Measurements from ENCODE around the gene ALPK3. TPM values are rescaled to one million over a fixed set of nuclear protein-coding genes. Genes with fewer than 3 reads are reported as not detected.

The ALPK3 gene
- total RNA-seq, 1 experiment from 2014 or later, result 16.5 TPM

DNA sequence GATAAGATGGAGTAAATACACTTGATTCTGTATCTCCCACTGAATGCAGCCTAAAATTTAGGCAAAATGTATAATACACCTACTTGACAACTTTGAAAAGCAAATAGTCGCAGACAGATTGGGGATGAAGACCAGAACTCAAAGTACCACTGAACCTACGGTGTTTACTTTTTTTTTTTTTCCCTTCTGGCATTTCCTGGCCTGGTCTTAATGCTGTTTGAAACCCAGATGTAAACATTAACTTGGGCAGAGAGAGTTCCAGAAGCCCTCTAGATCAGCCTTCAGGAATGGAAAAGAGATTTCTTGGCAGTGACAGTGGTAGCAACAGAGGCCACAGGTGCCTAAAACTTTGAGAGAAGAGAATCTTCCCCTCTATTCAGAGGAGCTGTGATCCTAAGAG is 27.8 kb downstream of the ALPK3 start:
- Mint-ChIP-seq H3K4me1 (no peaks in the 10 kb centered on the region), H3K9me3 (peaks cover 14% of the 10 kb centered on the region), H3K27ac (no peak overlapping the region), H3K4me3 (no peak overlapping the region), H3K36me3 (peaks cover 18% of the 10 kb centered on the region), H3K27me3 (ENCODE audit: low read depth) (no peaks in the 10 kb centered on the region)
- TF ChIP-seq IRF2 (CRISPR knock-in tag; IDR thresholded peaks at IDR 0.05; ENCODE audit: borderline replicate concordance, low read depth) (no peak), PRDM15 (CRISPR knock-in tag; IDR thresholded peaks at IDR 0.05) (no peak), ZNF219 (CRISPR knock-in tag; IDR thresholded peaks at IDR 0.05; ENCODE audit: borderline replicate concordance) (no peak), OVOL2 (CRISPR knock-in tag; IDR thresholded peaks at IDR 0.05; ENCODE audit: borderline replicate concordance) (no peak), HMGXB4 (CRISPR knock-in tag; IDR thresholded peaks at IDR 0.05) (no peak), SP1 (CRISPR knock-in tag; conservative IDR thresholded peaks at IDR 0.05) (no peak), NR1H2 (CRISPR knock-in tag; IDR thresholded peaks at IDR 0.05) (no peak)
- TF ChIP-seq, protein P1, sequence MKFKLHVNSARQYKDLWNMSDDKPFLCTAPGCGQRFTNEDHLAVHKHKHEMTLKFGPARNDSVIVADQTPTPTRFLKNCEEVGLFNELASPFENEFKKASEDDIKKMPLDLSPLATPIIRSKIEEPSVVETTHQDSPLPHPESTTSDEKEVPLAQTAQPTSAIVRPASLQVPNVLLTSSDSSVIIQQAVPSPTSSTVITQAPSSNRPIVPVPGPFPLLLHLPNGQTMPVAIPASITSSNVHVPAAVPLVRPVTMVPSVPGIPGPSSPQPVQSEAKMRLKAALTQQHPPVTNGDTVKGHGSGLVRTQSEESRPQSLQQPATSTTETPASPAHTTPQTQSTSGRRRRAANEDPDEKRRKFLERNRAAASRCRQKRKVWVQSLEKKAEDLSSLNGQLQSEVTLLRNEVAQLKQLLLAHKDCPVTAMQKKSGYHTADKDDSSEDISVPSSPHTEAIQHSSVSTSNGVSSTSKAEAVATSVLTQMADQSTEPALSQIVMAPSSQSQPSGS (CRISPR knock-in tag; IDR thresholded peaks at IDR 0.05; ENCODE audit: borderline replicate concordance, low read depth), result no peak
- TF ChIP-seq, protein P2, sequence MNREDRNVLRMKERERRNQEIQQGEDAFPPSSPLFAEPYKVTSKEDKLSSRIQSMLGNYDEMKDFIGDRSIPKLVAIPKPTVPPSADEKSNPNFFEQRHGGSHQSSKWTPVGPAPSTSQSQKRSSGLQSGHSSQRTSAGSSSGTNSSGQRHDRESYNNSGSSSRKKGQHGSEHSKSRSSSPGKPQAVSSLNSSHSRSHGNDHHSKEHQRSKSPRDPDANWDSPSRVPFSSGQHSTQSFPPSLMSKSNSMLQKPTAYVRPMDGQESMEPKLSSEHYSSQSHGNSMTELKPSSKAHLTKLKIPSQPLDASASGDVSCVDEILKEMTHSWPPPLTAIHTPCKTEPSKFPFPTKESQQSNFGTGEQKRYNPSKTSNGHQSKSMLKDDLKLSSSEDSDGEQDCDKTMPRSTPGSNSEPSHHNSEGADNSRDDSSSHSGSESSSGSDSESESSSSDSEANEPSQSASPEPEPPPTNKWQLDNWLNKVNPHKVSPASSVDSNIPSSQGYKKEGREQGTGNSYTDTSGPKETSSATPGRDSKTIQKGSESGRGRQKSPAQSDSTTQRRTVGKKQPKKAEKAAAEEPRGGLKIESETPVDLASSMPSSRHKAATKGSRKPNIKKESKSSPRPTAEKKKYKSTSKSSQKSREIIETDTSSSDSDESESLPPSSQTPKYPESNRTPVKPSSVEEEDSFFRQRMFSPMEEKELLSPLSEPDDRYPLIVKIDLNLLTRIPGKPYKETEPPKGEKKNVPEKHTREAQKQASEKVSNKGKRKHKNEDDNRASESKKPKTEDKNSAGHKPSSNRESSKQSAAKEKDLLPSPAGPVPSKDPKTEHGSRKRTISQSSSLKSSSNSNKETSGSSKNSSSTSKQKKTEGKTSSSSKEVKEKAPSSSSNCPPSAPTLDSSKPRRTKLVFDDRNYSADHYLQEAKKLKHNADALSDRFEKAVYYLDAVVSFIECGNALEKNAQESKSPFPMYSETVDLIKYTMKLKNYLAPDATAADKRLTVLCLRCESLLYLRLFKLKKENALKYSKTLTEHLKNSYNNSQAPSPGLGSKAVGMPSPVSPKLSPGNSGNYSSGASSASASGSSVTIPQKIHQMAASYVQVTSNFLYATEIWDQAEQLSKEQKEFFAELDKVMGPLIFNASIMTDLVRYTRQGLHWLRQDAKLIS (CRISPR knock-in tag; IDR thresholded peaks at IDR 0.05; ENCODE audit: borderline replicate concordance), result no peak
- TF ChIP-seq, protein P3, sequence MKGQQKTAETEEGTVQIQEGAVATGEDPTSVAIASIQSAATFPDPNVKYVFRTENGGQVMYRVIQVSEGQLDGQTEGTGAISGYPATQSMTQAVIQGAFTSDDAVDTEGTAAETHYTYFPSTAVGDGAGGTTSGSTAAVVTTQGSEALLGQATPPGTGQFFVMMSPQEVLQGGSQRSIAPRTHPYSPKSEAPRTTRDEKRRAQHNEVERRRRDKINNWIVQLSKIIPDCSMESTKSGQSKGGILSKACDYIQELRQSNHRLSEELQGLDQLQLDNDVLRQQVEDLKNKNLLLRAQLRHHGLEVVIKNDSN (CRISPR knock-in tag; IDR thresholded peaks at IDR 0.05), result no peak
- TF ChIP-seq, protein P4, sequence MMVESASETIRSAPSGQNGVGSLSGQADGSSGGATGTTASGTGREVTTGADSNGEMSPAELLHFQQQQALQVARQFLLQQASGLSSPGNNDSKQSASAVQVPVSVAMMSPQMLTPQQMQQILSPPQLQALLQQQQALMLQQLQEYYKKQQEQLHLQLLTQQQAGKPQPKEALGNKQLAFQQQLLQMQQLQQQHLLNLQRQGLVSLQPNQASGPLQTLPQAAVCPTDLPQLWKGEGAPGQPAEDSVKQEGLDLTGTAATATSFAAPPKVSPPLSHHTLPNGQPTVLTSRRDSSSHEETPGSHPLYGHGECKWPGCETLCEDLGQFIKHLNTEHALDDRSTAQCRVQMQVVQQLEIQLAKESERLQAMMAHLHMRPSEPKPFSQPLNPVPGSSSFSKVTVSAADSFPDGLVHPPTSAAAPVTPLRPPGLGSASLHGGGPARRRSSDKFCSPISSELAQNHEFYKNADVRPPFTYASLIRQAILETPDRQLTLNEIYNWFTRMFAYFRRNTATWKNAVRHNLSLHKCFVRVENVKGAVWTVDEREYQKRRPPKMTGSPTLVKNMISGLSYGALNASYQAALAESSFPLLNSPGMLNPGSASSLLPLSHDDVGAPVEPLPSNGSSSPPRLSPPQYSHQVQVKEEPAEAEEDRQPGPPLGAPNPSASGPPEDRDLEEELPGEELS (CRISPR knock-in tag; IDR thresholded peaks at IDR 0.05), result no peak
- TF ChIP-seq, protein P5, sequence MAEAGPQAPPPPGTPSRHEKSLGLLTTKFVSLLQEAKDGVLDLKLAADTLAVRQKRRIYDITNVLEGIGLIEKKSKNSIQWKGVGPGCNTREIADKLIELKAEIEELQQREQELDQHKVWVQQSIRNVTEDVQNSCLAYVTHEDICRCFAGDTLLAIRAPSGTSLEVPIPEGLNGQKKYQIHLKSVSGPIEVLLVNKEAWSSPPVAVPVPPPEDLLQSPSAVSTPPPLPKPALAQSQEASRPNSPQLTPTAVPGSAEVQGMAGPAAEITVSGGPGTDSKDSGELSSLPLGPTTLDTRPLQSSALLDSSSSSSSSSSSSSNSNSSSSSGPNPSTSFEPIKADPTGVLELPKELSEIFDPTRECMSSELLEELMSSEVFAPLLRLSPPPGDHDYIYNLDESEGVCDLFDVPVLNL (CRISPR knock-in tag; IDR thresholded peaks at IDR 0.05; ENCODE audit: borderline replicate concordance, low read depth), result no peak
- ATAC-seq (no peak), DNase-seq (ENCODE audit: low spot score) (no peak)
- ChIA-PET POLR2A (interaction anchor here (0.7 kb wide), 1 partner anchor 10 kb away, joined by 3 read pairs; no protein-coding TSS in a partner anchor), CTCF (interaction anchor here (0.7 to 2.4 kb wide), 14 partner anchors 9 to 324 kb away, joined by 3 to 11 read pairs (median 4); partner anchors contain the start of gene SLC28A1)
